BLaER1 treated with 17β-estradiol and CSF1 and Interleukin-3, amounts not matched to agents 10 nM and 100 nM (cell line): ENCODE data around the gene ST3GAL6.
"Not testable (repeated sequence)": the region's sequence is repeated elsewhere in the genome, so short reads cannot be mapped to it uniquely, and the experiment has no call there.

Experiments
- H3K27ac ChIP-seq, 11 experiments: shearing (Covaris generic); formaldehyde crosslinking; 2 replicates each; pipeline ENCODE4 v1.8.1; 2022
- H3K27me3 ChIP-seq, 11 experiments: shearing (Covaris generic); formaldehyde crosslinking; 2 replicates each; pipeline ENCODE4 v1.8.1; 2022
- H3K36me3 ChIP-seq, 11 experiments: shearing (Covaris generic); formaldehyde crosslinking; 2 replicates each; pipeline ENCODE4 v1.8.1; 2022
- H3K4me1 ChIP-seq, 10 experiments: shearing (Covaris generic); formaldehyde crosslinking; 2 replicates each; pipeline ENCODE4 v1.8.1; 2022
- H3K4me2 ChIP-seq, 11 experiments: shearing (Covaris generic); formaldehyde crosslinking; 2 replicates each; pipeline ENCODE4 v1.8.1; 2022
- H3K4me3 ChIP-seq, 10 experiments: shearing (Covaris generic); formaldehyde crosslinking; 2 replicates each; pipeline ENCODE4 v1.8.1; 2022
- H3K9ac ChIP-seq, 11 experiments: shearing (Covaris generic); formaldehyde crosslinking; 2 replicates each; pipeline ENCODE4 v1.8.1; 2022
- H3K9me3 ChIP-seq, 11 experiments: shearing (Covaris generic); formaldehyde crosslinking; replicated peaks in 1 of 11; 2 replicates each; pipeline ENCODE4 v1.8.1; 2022
- H4K20me1 ChIP-seq, 11 experiments: shearing (Covaris generic); formaldehyde crosslinking; 2 replicates each; pipeline ENCODE4 v1.8.1; 2022
- Cebpa-rat ChIP-seq, 11 experiments: shearing (Covaris generic); IDR thresholded peaks; 2 replicates each; pipeline ENCODE4 v1.8.1; 2022

The ST3GAL6 gene

GRCh38 chr3:98817547-98818041, 54.5 kb downstream of the ST3GAL6 start:
- Histone ChIP-seq H3K4me2 (no peak overlapping the region), H3K9me3 (no peaks in the 10 kb centered on the region), H3K27ac (no peak overlapping the region), H3K36me3 (peaks cover 0 to 42% (median 10%) of the 10 kb centered on the region in 11 experiments; a peak in 12 of 22 replicates), H4K20me1 (no peaks in the 10 kb centered on the region), H3K9ac (no peak overlapping the region), H3K4me3 (no peak overlapping the region), H3K27me3 (no peaks in the 10 kb centered on the region), H3K4me1 (0 out of 20 replicates have a peak, but pooled peaks cover 0 to 4% (median 0%) of the 10 kb centered on the region in 10 experiments)
- no peak for TF ChIP-seq Cebpa-rat (IDR thresholded peaks at IDR 0.05)

GRCh38 chr3:98821063-98821462, 57.9 kb downstream of the ST3GAL6 start:
- peaks cover 0 to 21% (median 6%) of the 10 kb centered on the region in 11 experiments; a peak in 11 of 22 replicates for H3K36me3 ChIP-seq
- H3K9me3 ChIP-seq = no peaks in the 10 kb centered on the region
- no peaks in the 10 kb centered on the region for H4K20me1 ChIP-seq
- no peak overlapping the region for H3K9ac ChIP-seq
- 0 out of 20 replicates have a peak, but pooled peaks cover 0 to 4% (median 0%) of the 10 kb centered on the region in 10 experiments for H3K4me1 ChIP-seq
- no peak overlapping the region for H3K4me3 ChIP-seq
- no peaks in the 10 kb centered on the region for H3K27me3 ChIP-seq
- 0 out of 22 replicates have a peak overlapping the region, but pooled peaks of 1 of the 11 experiments have one; percentile 9 for H3K27ac ChIP-seq
- TF ChIP-seq Cebpa-rat (IDR thresholded peaks at IDR 0.05) = no peak
- peak overlapping the region in 2 of 11 experiments; percentile 10 to 27; a peak in 1 of 22 replicates for H3K4me2 ChIP-seq

- no peak overlapping the region for H3K9ac ChIP-seq
- no peak overlapping the region for H3K4me2 ChIP-seq
- TF ChIP-seq Cebpa-rat (IDR thresholded peaks at IDR 0.05) = no peak
- no peaks in the 10 kb centered on the region for H3K27me3 ChIP-seq
- peaks cover 0 to 8% (median under 1%) of the 10 kb centered on the region in 11 experiments; a peak in 5 of 22 replicates for H3K36me3 ChIP-seq
- H3K4me1 ChIP-seq = 0 out of 20 replicates have a peak, but pooled peaks cover 0 to 4% (median 0%) of the 10 kb centered on the region in 10 experiments
- no peak overlapping the region for H3K4me3 ChIP-seq
- H3K27ac ChIP-seq = no peak overlapping the region
- H4K20me1 ChIP-seq = no peaks in the 10 kb centered on the region
- no peaks in the 10 kb centered on the region for H3K9me3 ChIP-seq
Measured at GRCh38 chr3:98823791-98824190, 60.7 kb downstream of the ST3GAL6 start.

- H3K4me3 ChIP-seq = no peak overlapping the region
- peaks cover 0 to 3% (median under 1%) of the 10 kb centered on the region in 11 experiments; a peak in 8 of 22 replicates for H3K9me3 ChIP-seq
- H3K4me1 ChIP-seq = 0 out of 20 replicates have a peak, but pooled peaks cover 0 to 4% (median 0%) of the 10 kb centered on the region in 10 experiments
- no peaks in the 10 kb centered on the region for H4K20me1 ChIP-seq
- no peak overlapping the region for H3K27ac ChIP-seq
- H3K27me3 ChIP-seq = no peaks in the 10 kb centered on the region
- H3K9ac ChIP-seq = no peak overlapping the region
- TF ChIP-seq Cebpa-rat (IDR thresholded peaks at IDR 0.05) = no peak
- H3K4me2 ChIP-seq = no peak overlapping the region
- H3K36me3 ChIP-seq = peaks cover 0 to 4% (median 0%) of the 10 kb centered on the region in 11 experiments; a peak in 2 of 22 replicates
Measured at GRCh38 chr3:98824256-98824655, 61.1 kb downstream of the ST3GAL6 start.

GRCh38 chr3:98826126-98826525, 63.0 kb downstream of the ST3GAL6 start:
- H3K4me2 ChIP-seq = no peak overlapping the region
- no peak overlapping the region for H3K27ac ChIP-seq
- no peak for TF ChIP-seq Cebpa-rat (IDR thresholded peaks at IDR 0.05)
- H3K9me3 ChIP-seq = peaks cover 0 to 12% (median 6%) of the 10 kb centered on the region in 11 experiments; a peak in 13 of 22 replicates
- no peaks in the 10 kb centered on the region for H3K36me3 ChIP-seq
- H3K4me1 ChIP-seq = 0 out of 20 replicates have a peak, but pooled peaks cover 0 to under 1% (median 0%) of the 10 kb centered on the region in 10 experiments
- H4K20me1 ChIP-seq = no peaks in the 10 kb centered on the region
- H3K27me3 ChIP-seq = no peaks in the 10 kb centered on the region
- H3K4me3 ChIP-seq = no peak overlapping the region
- no peak overlapping the region for H3K9ac ChIP-seq

GRCh38 chr3:98827221-98827920, 64.2 kb downstream of the ST3GAL6 start:
- H3K36me3 ChIP-seq = no peaks in the 10 kb centered on the region
- H3K27me3 ChIP-seq = no peaks in the 10 kb centered on the region
- no peaks in the 10 kb centered on the region for H3K4me1 ChIP-seq
- no peaks in the 10 kb centered on the region for H4K20me1 ChIP-seq
- no peak overlapping the region for H3K27ac ChIP-seq
- no peak overlapping the region for H3K4me3 ChIP-seq
- no peak overlapping the region for H3K4me2 ChIP-seq
- H3K9me3 ChIP-seq = peaks cover 0 to 12% (median 6%) of the 10 kb centered on the region in 11 experiments; a peak in 13 of 22 replicates
- no peak for TF ChIP-seq Cebpa-rat (IDR thresholded peaks at IDR 0.05)
- no peak overlapping the region for H3K9ac ChIP-seq

GRCh38 chr3:98829246-98829832, 66.2 kb downstream of the ST3GAL6 start:
- no peak overlapping the region for H3K4me2 ChIP-seq
- no peak overlapping the region for H3K27ac ChIP-seq
- H3K4me1 ChIP-seq = no peaks in the 10 kb centered on the region
- TF ChIP-seq Cebpa-rat (IDR thresholded peaks at IDR 0.05) = no peak
- H4K20me1 ChIP-seq = no peaks in the 10 kb centered on the region
- no peak overlapping the region for H3K9ac ChIP-seq
- peaks cover 0 to 6% (median 0%) of the 10 kb centered on the region in 11 experiments; a peak in 5 of 22 replicates for H3K36me3 ChIP-seq
- H3K4me3 ChIP-seq = no peak overlapping the region
- H3K9me3 ChIP-seq = peaks cover 3 to 19% (median 11%) of the 10 kb centered on the region in 11 experiments; a peak in 16 of 22 replicates
- H3K27me3 ChIP-seq = no peaks in the 10 kb centered on the region

GRCh38 chr3:98831060-98831459, 67.9 kb downstream of the ST3GAL6 start:
- H3K4me1 ChIP-seq, H3K4me3 ChIP-seq, H3K36me3 ChIP-seq, H3K27ac ChIP-seq, H4K20me1 ChIP-seq, H3K9ac ChIP-seq, H3K4me2 ChIP-seq, H3K27me3 ChIP-seq: not testable (repeated sequence)
- peaks cover 3 to 19% (median 11%) of the 10 kb centered on the region in 11 experiments; a peak in 16 of 22 replicates for H3K9me3 ChIP-seq

GRCh38 chr3:98839846-98840245, 76.7 kb downstream of the ST3GAL6 start:
- TF ChIP-seq Cebpa-rat (IDR thresholded peaks at IDR 0.05) = no peak
- Histone ChIP-seq H3K4me2 (no peak overlapping the region), H3K36me3 (peaks cover 0 to 18% (median 0%) of the 10 kb centered on the region in 11 experiments; a peak in 4 of 22 replicates), H3K27ac (no peak overlapping the region), H3K9ac (no peak overlapping the region), H3K4me3 (no peak overlapping the region), H4K20me1 (no peaks in the 10 kb centered on the region), H3K4me1 (no peaks in the 10 kb centered on the region), H3K27me3 (no peaks in the 10 kb centered on the region), H3K9me3 (peaks cover 0 to 11% (median 9%) of the 10 kb centered on the region in 11 experiments; a peak in 10 of 22 replicates)
